ENCODE measurements around the gene KCNJ13.

DNA sequence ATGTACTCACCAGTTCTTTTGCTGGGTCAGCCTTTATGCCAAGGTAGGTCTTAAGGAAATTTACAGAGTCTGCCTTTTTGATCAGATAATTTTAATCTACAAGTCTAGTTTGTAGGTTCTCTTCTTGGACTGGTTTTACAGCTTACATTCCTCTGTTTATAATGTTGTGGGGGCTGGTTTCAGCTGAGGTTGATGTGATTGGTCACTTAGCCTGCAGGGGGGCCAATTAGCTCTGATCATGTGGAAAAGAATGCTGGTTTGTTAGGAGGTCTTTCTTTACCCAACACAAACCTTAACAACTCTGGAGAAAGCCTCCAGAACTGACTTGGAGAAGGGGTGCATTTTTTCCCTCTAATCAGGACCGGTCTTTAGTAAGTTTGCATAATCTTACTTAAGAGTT, at the start of gene KCNJ13:
- TF ChIP-seq CTCF (IDR thresholded peaks at IDR 0.05) (no peak), EP300 (IDR thresholded peaks at IDR 0.05) (no peak), POLR2A (IDR thresholded peaks at IDR 0.05) (no peak)
